RPMI7951 (cell line): ENCODE results near the gene CCZ1B. TPM values are rescaled to one million over a fixed set of nuclear protein-coding genes. Genes with fewer than 3 reads are reported as not detected.
"Not testable (repeated sequence)": the region's sequence is repeated elsewhere in the genome, so short reads cannot be mapped to it uniquely, and the experiment has no call there.

Source experiments
- DNase-seq: peaks from one replicate; pipeline ENCODE4 v3.0.0-alpha.2; 2012; ENCODE audit warnings: low read depth
- total RNA-seq: library from RNA; depleted of rRNA; stranded (reverse); fragments of >200 nt; shearing (Covaris generic); gene quantifications from 2 replicates; pipeline ENCODE4 v1.2.3, GENCODE V29; 2014; rRNA removed

The CCZ1B gene
- total RNA-seq, 1 experiment from 2014 or later: 45.2 TPM

GRCh38 chr7:6749335-6749734 lies 76.7 kb downstream of the CCZ1B start:
- not testable (repeated sequence) for DNase-seq

Other genes starting within 250 kb of the CCZ1B start
- 68.4 and 77.1 TPM in 2 replicates for gene ZDHHC4, start 248.8 kb downstream of the CCZ1B start, total RNA-seq
- gene INTS15, start 236.3 kb downstream of the CCZ1B start, total RNA-seq: 14.8 and 16.6 TPM in 2 replicates
- under 0.01 and 0.10 TPM in 2 replicates for gene ZNF853, start 210.7 kb downstream of the CCZ1B start, total RNA-seq
- gene ZNF316, start 189.0 kb downstream of the CCZ1B start, total RNA-seq: 2.9 and 6.3 TPM in 2 replicates
- gene ZNF12, start 119.3 kb downstream of the CCZ1B start, total RNA-seq: 20.0 and 25.1 TPM in 2 replicates
- 0.10 TPM in 1 of 2 replicates, not detected in the other for gene RSPH10B2, start 72.2 kb downstream of the CCZ1B start, total RNA-seq